22Rv1 (cell line): ENCODE measurements around the gene SCAMP2.

Source experiments
- CTCF ChIP-seq: fragments of 450-650 bp; IDR thresholded peaks from 2 replicates; pipeline ENCODE4 v1.5.1; 2017; ENCODE audit warnings: mild to moderate bottlenecking
- ZFX ChIP-seq: fragments of 450-650 bp; IDR thresholded peaks from 2 replicates; pipeline ENCODE4 v1.6.1; 2017; ENCODE audit warnings: antibody characterized with exemption, borderline replicate concordance

- TF ChIP-seq CTCF (no peak), ZFX (no peak)
Observed at GRCh38 chr15:74869372-74869725, 3.8 kb downstream of the SCAMP2 start.
